ENCODE measurements around the gene SERPINA12.

Gene SERPINA12

GRCh38 chr14:94450722-94451090 is 58.6 kb downstream of the SERPINA12 start:
- H3F3A ChIP-seq (ENCODE audit: control insufficient read depth, insufficient read depth): peaks cover 19% of the 10 kb centered on the region
- H3K27me3 ChIP-seq (ENCODE audit: control insufficient read depth, low read length): no peaks in the 10 kb centered on the region
- peak overlapping the region; percentile 98 for H3K4me2 ChIP-seq (ENCODE audit: low read length)
- H3K36me3 ChIP-seq (ENCODE audit: control insufficient read depth, low read length): no peaks in the 10 kb centered on the region
- TF ChIP-seq CTCF (IDR thresholded peaks at IDR 0.05; ENCODE audit: low read depth, low read length, poor library complexity, severe bottlenecking) (no peak), EZH2phosphoT487 (IDR thresholded peaks at IDR 0.05; ENCODE audit: borderline replicate concordance, low read length) (no peak)
- H3K27ac ChIP-seq (ENCODE audit: low read depth, low read length): peak overlapping the region; percentile 93
- H3K9me3 ChIP-seq (ENCODE audit: control insufficient read depth, insufficient read depth, low read length): 0 out of 2 replicates have a peak, but pooled peaks cover 3% of the 10 kb centered on the region
- no peaks in the 10 kb centered on the region for H4K20me1 ChIP-seq (ENCODE audit: control insufficient read depth, insufficient read depth, low read depth, low read length)
- no peaks in the 10 kb centered on the region for H3K9me2 ChIP-seq (replicated peaks; ENCODE audit: control insufficient read depth, low read length)
- peaks cover 47% of the 10 kb centered on the region for H3K4me1 ChIP-seq (ENCODE audit: control insufficient read depth, low read length)
- peak overlapping the region; percentile 75 for H3K4me3 ChIP-seq (ENCODE audit: low read length)
- no peaks in the 10 kb centered on the region for H3K79me2 ChIP-seq (ENCODE audit: control insufficient read depth, low read length)

- H3K79me2 ChIP-seq (ENCODE audit: control insufficient read depth, low read length): no peaks in the 10 kb centered on the region
- H4K20me1 ChIP-seq (ENCODE audit: control insufficient read depth, insufficient read depth, low read depth, low read length): no peaks in the 10 kb centered on the region
- TF ChIP-seq EZH2phosphoT487 (IDR thresholded peaks at IDR 0.05; ENCODE audit: borderline replicate concordance, low read length): no peak
- peak overlapping the region; percentile 98 for H3K4me2 ChIP-seq (ENCODE audit: low read length)
- 0 out of 2 replicates have a peak, but pooled peaks cover 3% of the 10 kb centered on the region for H3K9me3 ChIP-seq (ENCODE audit: control insufficient read depth, insufficient read depth, low read length)
- peaks cover 19% of the 10 kb centered on the region for H3F3A ChIP-seq (ENCODE audit: control insufficient read depth, insufficient read depth)
- peak overlapping the region; percentile 93; the same call in 1 of the 2 replicates for H3K27ac ChIP-seq (ENCODE audit: low read depth, low read length)
- no peaks in the 10 kb centered on the region for H3K36me3 ChIP-seq (ENCODE audit: control insufficient read depth, low read length)
- H3K9me2 ChIP-seq (replicated peaks; ENCODE audit: control insufficient read depth, low read length): no peaks in the 10 kb centered on the region
- H3K4me1 ChIP-seq (ENCODE audit: control insufficient read depth, low read length): peaks cover 48% of the 10 kb centered on the region
- no peak overlapping the region for H3K4me3 ChIP-seq (ENCODE audit: low read length)
- H3K27me3 ChIP-seq (ENCODE audit: control insufficient read depth, low read length): no peaks in the 10 kb centered on the region
These were observed 59.3 kb downstream of the SERPINA12 start for GRCh38 chr14:94449930-94450329.

GRCh38 chr14:94448071-94448808 is 61.0 kb downstream of the SERPINA12 start:
- H3K9me2 ChIP-seq (replicated peaks; ENCODE audit: control insufficient read depth, low read length): no peaks in the 10 kb centered on the region
- no peaks in the 10 kb centered on the region for H3K36me3 ChIP-seq (ENCODE audit: control insufficient read depth, low read length)
- no peaks in the 10 kb centered on the region for H3K79me2 ChIP-seq (ENCODE audit: control insufficient read depth, low read length)
- no peak overlapping the region for H3K4me2 ChIP-seq (ENCODE audit: low read length)
- no peak overlapping the region for H3K27ac ChIP-seq (ENCODE audit: low read depth, low read length)
- peaks cover 42% of the 10 kb centered on the region for H3K4me1 ChIP-seq (ENCODE audit: control insufficient read depth, low read length)
- H4K20me1 ChIP-seq (ENCODE audit: control insufficient read depth, insufficient read depth, low read depth, low read length): no peaks in the 10 kb centered on the region
- H3K4me3 ChIP-seq (ENCODE audit: low read length): no peak overlapping the region
- H3K27me3 ChIP-seq (ENCODE audit: control insufficient read depth, low read length): no peaks in the 10 kb centered on the region
- no peaks in the 10 kb centered on the region for H3K9me3 ChIP-seq (ENCODE audit: control insufficient read depth, insufficient read depth, low read length)
- TF ChIP-seq CTCF (IDR thresholded peaks at IDR 0.05; ENCODE audit: low read depth, low read length, poor library complexity, severe bottlenecking): no peak
- TF ChIP-seq EZH2phosphoT487 (IDR thresholded peaks at IDR 0.05; ENCODE audit: borderline replicate concordance, low read length): no peak
- H3F3A ChIP-seq (ENCODE audit: control insufficient read depth, insufficient read depth): peaks cover 19% of the 10 kb centered on the region

GRCh38 chr14:94447206-94447605 is 62.1 kb downstream of the SERPINA12 start:
- Histone ChIP-seq H3K36me3 (ENCODE audit: control insufficient read depth, low read length) (no peaks in the 10 kb centered on the region), H3K27me3 (ENCODE audit: control insufficient read depth, low read length) (no peaks in the 10 kb centered on the region), H3K4me1 (ENCODE audit: control insufficient read depth, low read length) (peaks cover 32% of the 10 kb centered on the region), H3K4me2 (ENCODE audit: low read length) (no peak overlapping the region), H4K20me1 (ENCODE audit: control insufficient read depth, insufficient read depth, low read depth, low read length) (no peaks in the 10 kb centered on the region), H3K4me3 (ENCODE audit: low read length) (no peak overlapping the region), H3F3A (ENCODE audit: control insufficient read depth, insufficient read depth) (peaks cover 15% of the 10 kb centered on the region), H3K9me2 (replicated peaks; ENCODE audit: control insufficient read depth, low read length) (no peaks in the 10 kb centered on the region), H3K9me3 (ENCODE audit: control insufficient read depth, insufficient read depth, low read length) (no peaks in the 10 kb centered on the region), H3K27ac (ENCODE audit: low read depth, low read length) (no peak overlapping the region), H3K79me2 (ENCODE audit: control insufficient read depth, low read length) (no peaks in the 10 kb centered on the region)
- TF ChIP-seq CTCF (IDR thresholded peaks at IDR 0.05; ENCODE audit: low read depth, low read length, poor library complexity, severe bottlenecking) (no peak), EZH2phosphoT487 (IDR thresholded peaks at IDR 0.05; ENCODE audit: borderline replicate concordance, low read length) (no peak)
